ENCODE data around the gene IGSF3.
"Not testable (repeated sequence)": the region's sequence is repeated elsewhere in the genome, so short reads cannot be mapped to it uniquely, and the experiment has no call there.

GRCh38 chr1:116644993-116645392 is 22.5 kb downstream of the IGSF3 start:
- not testable (repeated sequence) for TF ChIP-seq CTCF, POLR2A (IDR thresholded peaks at IDR 0.05)
